Left cardiac atrium (tissue), 4 donors: ENCODE results near the gene MUC4. TPM values are rescaled to one million over a fixed set of nuclear protein-coding genes. Genes with fewer than 3 reads are reported as not detected.
A peak's percentile ranks its signal among the peaks of the same experiment; 100 is the strongest.

Experiments used
- ATAC-seq, 2 donors: fragments of 200-7000 bp; cut with Tn5 transposase; one replicate each; pipeline ENCODE4 v1.9.1; 2020; ENCODE audit warnings: mild to moderate bottlenecking in 2 of 2, moderate library complexity in 2 of 2
- DNase-seq: peaks from one replicate; pipeline ENCODE4 v3.0.0-alpha.2; 2020
- intact Hi-C, 2 donors: fragments of 100-400 bp; cut with DNase I; formaldehyde crosslinking; loops; one replicate each; pipeline versions ENCODE4 v1.14.1 to v1.15.1; 2022 to 2023
- microRNA-seq, 2 donors: library from miRNA; unstranded; fragments of <30 nt; microRNA quantifications; one replicate each; pipeline ENCODE4 v1.2.0, GENCODE V29; 2020
- total RNA-seq, 2 donors: library from RNA; stranded (reverse); fragmentation: NEBNext Ultra II Directional; extraction: Animal tissue kit (Norgen Biotek cat#: 25700); gene quantifications; one replicate each; pipeline ENCODE4 v1.2.1, GENCODE V29; 2021
- donor health status: DM: no; HTN: yes; CAD: no.
- donor health status: DM: no; HTN: yes; CAD: no; lungs with severe emphysema.
- donor health status: DM: yes; HTN: yes; CAD: no.
- donor health status: Dilated cardiomyopathy.

Gene MUC4
- total RNA-seq, 2 donors from 2014 or later = not detected

GRCh38 chr3:195697582-195698324 lies 114.0 kb downstream of the MUC4 start:
- intact Hi-C loops = no loop called here

More at GRCh38 chr3:195697582-195698324, 114.0 kb downstream of the MUC4 start:
- ATAC-seq (peak; percentile 53 to 86), DNase-seq (no peak)

Small RNA genes within 50 kb of the gene (microRNA-seq; reads per million reads assigned to microRNA genes)
- 0.60 to 0.82 reads per million in 2 donors for gene MIR570

Other genes with a start within 250 kb of the MUC4 start
- 100 to 1,000 TPM in 1 of 2 donors, 10 to 100 TPM in 1; 85.0 to 256 TPM for gene APOD, start 228.0 kb downstream of the MUC4 start, total RNA-seq
- gene MUC20, start 91.0 kb downstream of the MUC4 start, total RNA-seq = 1 to 10 TPM; 1.8 to 4.7 TPM
- 10 to 100 TPM; 47.6 to 50.4 TPM for gene TNK2, start 96.6 kb upstream of the MUC4 start, total RNA-seq